Activated T-helper 1 cell treated with Interleukin-2 at 50 U/mL for 16 hours (primary cell): ENCODE results near the gene ZNF318.
"Not testable (repeated sequence)": the region's sequence is repeated elsewhere in the genome, so short reads cannot be mapped to it uniquely, and the experiment has no call there.

Source experiments
- DNase-seq: peaks from one replicate; pipeline ENCODE4 v3.0.0-alpha.2; 2020; ENCODE audit warnings: low read depth

Gene ZNF318, protein sequence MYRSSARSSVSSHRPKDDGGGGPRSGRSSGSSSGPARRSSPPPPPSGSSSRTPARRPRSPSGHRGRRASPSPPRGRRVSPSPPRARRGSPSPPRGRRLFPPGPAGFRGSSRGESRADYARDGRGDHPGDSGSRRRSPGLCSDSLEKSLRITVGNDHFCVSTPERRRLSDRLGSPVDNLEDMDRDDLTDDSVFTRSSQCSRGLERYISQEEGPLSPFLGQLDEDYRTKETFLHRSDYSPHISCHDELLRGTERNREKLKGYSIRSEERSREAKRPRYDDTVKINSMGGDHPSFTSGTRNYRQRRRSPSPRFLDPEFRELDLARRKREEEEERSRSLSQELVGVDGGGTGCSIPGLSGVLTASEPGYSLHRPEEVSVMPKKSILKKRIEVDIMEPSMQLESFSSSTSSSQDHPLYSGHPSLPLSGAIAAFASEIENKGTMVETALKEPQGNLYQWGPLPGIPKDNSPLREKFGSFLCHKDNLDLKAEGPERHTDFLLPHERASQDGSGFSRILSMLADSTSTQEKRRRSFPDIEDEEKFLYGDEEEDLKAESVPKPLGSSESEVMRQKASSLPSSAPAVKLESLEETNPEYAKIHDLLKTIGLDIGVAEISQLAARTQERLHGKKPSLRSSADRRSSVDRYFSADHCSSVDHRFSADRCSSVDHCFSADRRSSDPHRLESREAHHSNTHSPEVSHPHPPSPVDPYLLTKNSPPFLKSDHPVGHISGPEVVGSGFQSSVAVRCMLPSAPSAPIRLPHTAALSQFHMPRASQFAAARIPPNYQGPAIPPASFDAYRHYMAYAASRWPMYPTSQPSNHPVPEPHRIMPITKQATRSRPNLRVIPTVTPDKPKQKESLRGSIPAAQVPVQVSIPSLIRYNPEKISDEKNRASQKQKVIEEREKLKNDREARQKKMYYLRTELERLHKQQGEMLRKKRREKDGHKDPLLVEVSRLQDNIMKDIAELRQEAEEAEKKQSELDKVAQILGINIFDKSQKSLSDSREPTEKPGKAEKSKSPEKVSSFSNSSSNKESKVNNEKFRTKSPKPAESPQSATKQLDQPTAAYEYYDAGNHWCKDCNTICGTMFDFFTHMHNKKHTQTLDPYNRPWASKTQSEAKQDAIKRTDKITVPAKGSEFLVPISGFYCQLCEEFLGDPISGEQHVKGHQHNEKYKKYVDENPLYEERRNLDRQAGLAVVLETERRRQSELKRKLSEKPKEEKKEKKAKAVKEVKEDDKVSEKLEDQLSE (N-terminal part only)

DNA sequence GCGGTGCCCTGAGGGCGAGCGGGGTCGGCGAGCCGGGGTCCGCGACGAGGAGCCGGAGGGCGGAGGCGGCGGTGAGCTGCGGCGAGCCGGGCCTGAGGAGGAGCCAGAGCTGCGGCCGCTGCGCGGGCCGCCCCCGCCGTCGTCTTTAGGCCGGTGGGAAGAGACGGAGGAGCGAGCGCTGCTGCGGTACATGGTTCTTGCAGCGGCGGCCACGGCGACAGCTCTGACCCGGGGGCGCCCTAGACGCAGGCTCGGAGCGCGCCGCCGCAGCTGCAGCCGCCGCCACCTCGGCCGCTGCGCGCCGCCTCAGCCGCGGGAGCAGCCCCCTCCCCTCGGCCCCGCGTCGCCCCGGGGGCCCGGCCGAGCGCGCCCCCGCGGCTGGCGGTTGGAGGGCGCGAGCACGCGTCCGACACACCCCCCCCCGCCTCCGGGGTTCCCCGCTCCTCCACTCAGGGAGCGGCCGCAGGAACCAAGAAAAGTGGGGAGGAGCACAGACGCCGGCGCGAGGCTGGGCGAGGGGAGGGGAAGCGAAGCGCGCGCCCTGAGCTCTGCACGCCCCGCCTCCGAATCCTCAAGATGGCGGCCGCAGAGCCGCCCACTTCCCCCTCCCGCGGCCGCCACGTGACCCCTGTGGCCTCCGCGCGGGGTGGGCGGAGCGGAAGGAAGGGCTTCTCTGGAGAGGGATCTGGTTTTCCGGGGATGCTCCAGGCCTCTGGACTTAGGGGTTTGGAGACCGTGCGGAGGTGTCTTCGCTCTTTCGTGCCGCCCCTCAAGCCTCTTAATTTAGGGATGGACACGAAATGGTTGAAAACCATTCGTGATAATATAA, at the start of gene ZNF318:
Gene ZNF318, minus strand, starts transcription at position 474 of the 829 bp plus-strand sequence. Its CDS starts 282 bp downstream, at position 192.
- DNase-seq: peak; percentile 94

DNA sequence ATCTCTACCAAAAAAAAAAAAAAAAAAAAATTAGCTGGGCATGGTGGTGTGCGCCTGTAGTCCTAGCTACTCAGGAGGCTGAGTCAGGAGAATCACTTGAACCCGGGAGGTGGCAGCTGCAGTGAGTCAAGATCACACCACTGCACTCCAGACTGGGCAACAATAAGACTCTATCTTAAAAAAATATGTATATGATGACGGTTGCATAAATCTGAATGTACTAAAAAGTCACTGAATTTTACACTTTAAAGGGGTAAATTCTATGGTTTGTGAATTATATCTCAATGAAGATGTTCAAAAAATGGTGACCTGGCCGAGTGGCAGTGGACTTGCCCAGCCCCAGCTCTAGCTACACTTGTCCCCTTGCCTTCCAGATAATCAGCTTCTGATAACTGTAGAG, 47.5 kb upstream of the ZNF318 start:
- DNase-seq: no peak

- DNase-seq: not testable (repeated sequence)
Measured at GRCh38 chr6:43415275-43415674, 45.8 kb upstream of the ZNF318 start.

GRCh38 chr6:43413002-43413401, 43.6 kb upstream of the ZNF318 start:
- no peak for DNase-seq

- DNase-seq: no peak
Measured at GRCh38 chr6:43412541-43412940, 43.1 kb upstream of the ZNF318 start.

- DNase-seq: not testable (repeated sequence)
Measured at GRCh38 chr6:43410776-43411175, 41.3 kb upstream of the ZNF318 start.

DNA sequence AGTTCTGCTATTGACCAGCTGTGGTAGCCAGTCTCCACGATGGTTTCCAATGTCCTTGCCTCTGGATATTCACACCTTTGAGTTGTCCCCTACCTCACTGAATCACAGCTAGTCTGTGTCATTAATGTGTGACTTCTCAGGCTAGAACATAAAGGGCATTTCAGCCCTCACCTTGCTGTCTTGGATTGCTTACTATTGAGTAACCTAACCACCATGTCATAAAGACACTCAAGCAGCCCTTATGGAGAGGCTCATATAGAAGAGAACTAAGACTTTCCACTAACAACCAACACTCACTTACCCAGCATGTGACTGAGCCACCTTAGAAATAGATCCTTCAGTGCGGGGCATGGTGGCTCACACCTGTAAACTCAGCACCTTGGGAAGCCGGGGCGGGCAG, 38.8 kb upstream of the ZNF318 start:
- no peak for DNase-seq

DNA sequence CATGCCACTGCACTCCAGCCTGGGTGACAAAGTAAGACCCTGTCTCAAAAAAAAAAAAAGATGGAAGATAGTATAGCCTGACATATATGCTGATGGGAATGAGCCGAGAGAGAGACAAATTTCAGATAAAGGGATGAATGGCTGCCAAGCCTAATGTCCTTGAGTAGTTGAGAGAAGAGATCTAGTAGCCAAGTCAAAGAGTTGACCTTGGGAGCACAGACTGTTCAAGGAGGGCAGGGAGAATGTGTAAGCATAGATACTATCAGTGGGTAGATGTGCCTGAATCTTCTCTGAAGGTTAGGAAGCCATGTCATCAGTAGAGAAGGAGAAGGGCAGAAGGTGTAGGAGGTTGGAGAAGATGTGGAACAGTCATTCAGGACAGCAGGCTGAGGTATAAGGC, 37.8 kb upstream of the ZNF318 start:
- DNase-seq: no peak

DNA sequence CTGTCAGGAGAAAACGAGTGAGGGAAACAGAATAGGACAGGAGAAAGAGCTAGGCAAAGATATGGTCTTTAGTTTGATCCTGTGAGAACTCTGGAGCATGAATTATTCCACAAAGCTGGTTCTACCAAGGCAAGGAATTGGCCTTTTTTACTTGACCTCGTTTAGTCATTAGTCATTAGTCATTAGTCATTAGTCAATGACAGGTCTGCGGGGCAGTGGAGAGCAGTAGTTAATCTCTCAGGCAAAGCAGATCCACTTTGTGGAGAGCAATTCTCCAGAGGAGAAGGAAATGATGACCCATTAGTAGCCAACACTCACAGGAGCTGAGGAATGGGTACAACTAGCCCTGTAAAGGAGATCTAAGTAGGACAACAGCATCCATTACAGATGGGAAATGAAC, 35.9 kb upstream of the ZNF318 start:
- no peak for DNase-seq

DNA sequence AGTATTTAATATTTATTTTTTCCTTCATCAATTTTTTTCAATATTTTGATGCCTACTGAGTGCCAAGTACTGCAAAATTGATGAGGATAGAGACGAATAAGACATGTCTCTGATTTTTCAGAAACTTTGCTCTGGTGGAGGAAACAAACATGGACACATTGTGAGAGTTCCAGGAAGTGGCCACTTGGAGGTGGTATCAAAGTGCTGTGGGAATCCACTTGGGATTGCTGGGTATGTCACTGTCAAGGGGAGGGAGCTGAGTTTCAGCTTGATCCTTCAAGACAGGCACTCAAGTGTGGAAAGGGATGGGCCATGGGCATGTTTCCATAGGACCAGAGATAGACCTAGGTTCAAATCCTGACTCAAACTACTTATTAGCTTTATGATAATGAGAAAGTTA, 33.4 kb upstream of the ZNF318 start:
- no peak for DNase-seq

DNA sequence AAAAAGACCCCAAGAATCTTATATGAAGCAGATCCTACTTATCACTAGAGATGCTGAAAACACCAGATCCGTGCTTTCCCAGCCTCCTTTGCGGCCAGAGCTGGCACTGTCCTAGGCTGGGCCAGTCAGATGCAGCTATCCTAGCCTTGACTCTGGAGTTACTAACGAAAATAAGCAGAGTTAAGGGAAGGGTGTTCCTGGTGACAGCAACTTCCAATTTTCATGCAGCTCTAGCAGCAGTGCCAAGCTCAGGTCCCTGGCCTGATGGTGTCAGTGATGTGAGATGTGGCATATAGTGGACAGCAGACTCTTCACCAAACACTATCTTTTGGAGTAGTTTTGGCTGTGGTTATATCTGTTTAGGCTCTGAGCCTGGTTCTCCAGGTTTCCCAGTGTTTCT, 32.3 kb upstream of the ZNF318 start:
- no peak for DNase-seq

DNA sequence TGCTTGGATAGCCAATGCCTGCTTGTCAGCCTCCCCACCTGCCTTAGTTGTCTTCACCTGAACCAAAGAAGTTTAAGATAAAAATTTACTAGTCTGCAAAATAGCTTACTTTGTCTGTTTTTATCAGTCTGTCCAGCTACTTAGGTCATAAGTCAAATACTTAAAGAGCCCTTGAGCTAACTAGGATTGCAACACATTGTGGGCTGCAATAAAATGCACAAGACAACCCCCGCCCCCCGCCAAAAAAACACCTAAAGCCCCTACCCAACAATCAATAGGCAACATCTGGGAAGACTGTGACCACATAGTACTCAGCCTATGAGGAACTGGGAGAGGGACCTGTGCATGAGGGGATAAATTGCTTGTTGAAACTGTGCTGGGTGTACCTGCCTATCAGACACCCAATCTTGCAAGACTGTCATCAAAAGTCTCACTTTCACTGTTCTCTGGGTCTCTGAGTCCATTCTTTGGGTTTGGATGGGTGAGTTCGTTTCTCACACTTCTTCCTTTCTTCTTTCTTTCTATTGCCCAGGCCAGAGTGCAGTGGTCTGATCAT, 30.6 kb upstream of the ZNF318 start:
- no peak for DNase-seq

GRCh38 chr6:43396408-43397149, 27.1 kb upstream of the ZNF318 start:
- DNase-seq: no peak

DNA sequence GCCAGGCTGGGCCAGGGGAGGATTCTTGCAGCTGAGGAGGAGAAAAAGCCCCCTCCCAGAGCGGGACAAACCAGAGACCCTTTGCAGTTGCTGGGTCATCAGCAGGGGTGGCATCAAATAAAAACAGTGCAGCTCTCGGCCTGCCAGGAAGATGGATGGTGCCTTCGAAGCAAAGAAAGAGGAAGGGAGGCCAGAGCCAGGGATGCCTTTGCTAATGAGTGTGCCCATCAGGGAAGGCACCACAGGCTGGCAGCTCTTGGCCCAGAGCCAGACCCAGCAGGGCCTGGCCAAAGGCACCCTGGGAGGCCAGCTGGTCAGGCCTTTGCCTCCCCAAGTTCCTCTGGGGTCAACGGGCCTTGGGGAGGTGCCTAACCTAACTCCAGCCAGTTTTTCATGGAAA, 26.3 kb upstream of the ZNF318 start:
- no peak for DNase-seq

DNA sequence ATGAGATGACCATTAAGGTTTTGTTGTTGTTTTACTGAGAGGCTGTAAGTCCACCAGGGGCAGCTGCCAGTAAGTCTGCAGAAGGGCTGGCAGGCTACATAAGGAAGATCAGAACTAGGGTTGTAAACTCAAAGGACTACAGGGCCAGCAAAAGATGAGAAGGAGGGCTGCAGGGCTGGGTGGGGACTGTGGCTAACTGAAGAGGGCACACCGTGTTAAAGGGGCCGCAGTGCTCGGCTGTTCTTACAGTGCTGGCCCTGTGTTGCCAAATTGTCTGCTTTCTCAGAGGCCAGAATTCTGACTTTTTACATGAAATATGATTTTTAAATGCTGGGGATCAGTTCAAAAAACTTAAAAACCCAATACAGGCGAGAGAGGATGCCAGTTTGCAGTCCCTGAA, 25.5 kb upstream of the ZNF318 start:
- no peak for DNase-seq

- no peak for DNase-seq
Measured at GRCh38 chr6:43393602-43394001, 24.2 kb upstream of the ZNF318 start.

GRCh38 chr6:43393133-43393532, 23.7 kb upstream of the ZNF318 start:
- DNase-seq: not testable (repeated sequence)

DNA sequence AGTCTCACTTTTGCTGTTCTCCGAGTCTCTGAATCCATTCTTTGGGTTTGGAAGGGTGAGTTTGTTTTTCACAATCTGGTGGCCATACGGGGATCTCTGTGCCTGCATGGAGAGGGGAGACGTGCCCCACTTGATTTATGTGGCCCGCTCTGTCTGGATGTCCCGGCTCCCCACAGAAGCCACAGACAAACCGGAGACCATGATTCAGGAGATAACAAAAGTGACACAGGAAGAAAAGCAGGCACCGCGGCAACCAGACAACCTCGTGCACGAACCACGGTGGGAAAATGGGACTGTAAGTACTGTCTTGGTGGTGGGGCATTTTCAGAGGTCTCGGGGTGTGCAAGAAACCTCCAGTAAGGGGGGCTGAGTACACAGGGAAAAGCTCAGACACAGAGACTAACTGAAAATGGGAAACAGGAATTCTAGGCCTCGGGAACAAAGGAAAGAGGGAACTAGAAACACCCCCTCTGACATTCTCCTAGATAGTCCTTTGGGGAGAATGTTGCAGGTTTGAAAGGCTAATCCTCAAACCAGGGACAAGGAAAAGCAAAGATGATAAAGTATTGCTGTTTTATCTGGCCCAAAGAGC, 22.1 kb upstream of the ZNF318 start:
- DNase-seq: peak; percentile 13

GRCh38 chr6:43390753-43391439, 21.4 kb upstream of the ZNF318 start:
- DNase-seq: not testable (repeated sequence)
